HG02642 (cell line): ENCODE data around the gene SRC.

ENCODE experiments used
- ATAC-seq: cut with Tn5 transposase; IDR thresholded peaks from one replicate; pipeline ENCODE4 v1.9.1; 2021; ENCODE audit warnings: mild to moderate bottlenecking; ENCODE audit not compliant: unreplicated experiment, poor library complexity

Gene SRC

DNA sequence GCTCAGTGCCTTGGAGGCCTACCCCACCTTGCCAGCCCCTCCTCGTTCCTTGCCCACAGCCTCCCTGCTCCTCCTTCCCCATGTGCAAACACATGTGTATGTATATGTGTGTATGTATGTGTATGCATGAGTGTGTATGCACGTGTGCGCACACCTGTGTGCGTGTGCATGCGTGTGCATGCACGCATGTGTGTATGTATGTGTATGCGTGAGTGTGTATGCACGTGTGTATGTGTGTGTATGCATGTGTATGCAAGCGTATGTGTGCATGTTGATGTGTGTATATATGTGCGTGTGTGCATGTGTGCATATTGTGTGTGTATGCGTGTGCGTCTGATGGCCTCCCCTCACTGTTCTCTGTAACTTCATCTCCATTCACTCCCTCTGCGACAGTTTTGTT, 74.7 kb downstream of the SRC start:
- ATAC-seq: no peak

DNA sequence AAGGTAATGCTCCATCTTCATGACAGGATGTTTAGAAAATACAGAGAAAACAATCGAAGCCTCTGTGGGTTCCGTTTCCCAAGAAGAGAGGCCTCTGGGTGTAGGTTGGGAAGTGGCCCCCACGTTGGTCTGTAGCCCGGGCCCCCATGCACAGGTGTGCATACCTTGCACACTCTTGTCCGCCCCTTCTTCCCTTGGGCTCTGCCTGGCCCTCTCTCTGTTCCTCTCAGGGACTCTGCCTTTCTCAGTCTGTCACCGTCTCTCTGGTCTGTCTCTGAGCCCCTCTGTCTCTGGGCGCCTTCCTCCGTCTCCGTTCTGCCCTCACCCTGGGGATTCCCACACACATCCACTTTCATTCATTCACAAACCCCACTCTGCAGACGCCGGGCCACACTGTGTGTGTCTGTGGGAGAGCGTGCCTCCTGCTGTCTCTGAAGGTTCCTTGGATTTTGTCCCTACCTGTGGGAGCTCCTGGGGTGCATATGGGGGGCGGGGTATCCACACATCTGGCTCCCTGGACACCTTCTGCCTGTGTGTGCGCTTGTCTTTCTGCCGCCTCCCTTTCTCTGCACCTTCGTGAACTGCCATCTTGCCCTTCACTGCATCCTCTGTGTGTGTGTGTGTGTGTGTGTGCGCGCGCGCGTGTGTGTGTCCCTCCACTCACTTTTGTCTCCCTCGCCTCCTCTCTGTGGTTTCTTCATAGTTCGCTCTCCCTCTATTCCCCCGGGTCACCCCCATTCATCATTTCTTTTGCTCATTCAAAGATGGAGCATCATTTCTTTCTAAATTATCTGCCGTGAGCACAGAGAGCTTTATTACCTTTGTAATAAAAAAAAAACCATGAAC, 75.3 kb downstream of the SRC start:
- ATAC-seq: no peak

DNA sequence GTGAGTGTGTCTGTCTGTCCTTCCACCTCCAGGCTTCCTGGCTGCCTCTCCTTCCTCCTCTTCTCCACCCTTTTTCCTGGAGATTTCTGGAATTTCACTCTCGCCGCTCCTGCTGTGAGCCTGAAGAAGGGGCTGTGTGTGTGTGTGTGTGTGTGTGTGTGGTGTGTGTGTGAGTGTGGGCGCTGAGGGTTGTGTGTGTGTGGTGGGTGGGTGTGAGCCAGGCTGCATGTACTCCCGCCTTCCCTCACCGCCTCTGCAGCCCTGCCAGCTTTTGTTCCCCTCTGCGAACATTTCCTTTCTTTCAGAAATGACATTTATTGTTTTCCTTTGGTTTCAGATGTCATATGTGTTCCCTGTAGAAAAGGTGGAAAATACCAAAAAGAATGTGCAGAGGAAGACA, 76.0 kb downstream of the SRC start:
- ATAC-seq: no peak

GRCh38 chr20:37422791-37423286, 76.9 kb downstream of the SRC start:
- ATAC-seq: no peak

DNA sequence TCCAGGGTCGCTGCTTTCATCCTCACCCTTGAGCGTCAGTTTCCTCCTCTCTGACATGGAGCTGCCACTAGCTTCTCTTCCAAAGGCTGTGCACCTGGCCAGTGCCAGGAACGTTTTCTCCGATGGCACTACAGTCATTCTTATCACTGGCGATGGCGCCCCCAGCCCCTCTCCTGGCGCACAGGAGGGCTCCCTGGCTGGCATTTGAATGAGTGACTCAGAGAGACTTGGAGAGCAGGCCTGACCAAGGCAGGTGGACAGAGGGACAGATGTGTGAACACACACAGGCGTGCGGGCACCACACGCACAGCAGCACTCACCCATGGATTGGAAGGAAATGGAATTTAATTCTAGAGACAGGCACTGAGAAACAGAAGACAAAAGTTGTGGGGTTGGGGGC, 77.6 kb downstream of the SRC start:
- ATAC-seq: no peak

- ATAC-seq: no peak
These were observed 78.3 kb downstream of the SRC start for GRCh38 chr20:37424062-37424851.

- ATAC-seq: no peak
These were observed 79.2 kb downstream of the SRC start for GRCh38 chr20:37425103-37425625.

DNA sequence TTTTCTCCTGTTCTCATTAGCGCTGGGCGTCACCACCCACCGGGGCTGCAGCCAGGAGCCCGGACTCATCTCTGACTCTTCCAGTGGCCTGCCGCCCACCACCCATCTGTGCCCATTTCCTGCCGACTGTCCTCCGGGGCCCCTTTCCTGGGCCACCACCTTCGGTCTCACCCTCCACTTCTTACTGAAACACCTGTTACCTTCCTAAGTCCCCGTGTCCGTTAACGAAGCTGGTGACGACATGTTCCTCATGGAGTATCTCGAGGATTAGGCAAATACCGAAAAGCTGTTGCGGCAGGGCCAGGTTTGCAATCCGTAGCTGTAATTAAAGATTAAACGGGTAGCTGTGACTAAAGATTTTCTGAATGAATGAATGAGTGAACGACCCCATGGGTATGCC, 80.2 kb downstream of the SRC start:
- no peak for ATAC-seq

DNA sequence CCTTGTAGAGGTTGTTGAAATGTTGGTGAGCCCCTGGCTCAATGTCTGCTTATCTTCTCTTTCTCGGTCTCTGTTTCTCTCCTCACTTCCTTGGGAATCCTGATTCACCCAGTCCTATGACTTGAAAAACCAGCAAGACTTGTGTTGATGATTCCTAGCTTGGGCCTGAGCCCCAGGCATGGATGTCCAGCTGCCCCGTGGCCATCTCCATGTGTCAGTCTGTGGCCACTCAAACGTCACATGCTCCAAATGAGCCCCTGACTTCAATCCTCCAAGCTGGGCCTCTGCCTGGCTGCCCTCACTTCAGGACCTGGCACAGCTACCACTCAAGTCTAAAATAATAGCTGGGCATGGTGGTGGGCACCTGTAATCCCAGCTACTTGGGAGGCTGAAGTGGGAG, 81.0 kb downstream of the SRC start:
- no peak for ATAC-seq

DNA sequence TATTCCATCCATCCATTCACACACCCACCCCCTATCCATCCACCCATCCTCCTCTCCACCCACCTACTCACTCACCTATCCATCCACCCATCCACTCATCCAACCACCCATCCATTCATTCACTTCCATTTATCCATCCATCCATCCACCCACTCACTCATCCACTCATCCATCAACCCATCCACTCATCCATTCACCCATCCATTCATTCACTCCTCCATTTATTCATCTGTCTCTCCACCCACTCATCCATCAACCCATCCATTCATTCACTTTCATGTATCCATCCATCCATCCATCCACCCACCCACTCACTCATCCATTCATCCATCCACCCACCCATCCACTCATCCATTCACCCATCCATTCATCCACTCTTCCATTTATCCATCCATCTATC, 84.1 kb downstream of the SRC start:
- no peak for ATAC-seq

- no peak for ATAC-seq
These were observed 85.0 kb downstream of the SRC start for GRCh38 chr20:37430778-37431460.

GRCh38 chr20:37431786-37432185, 85.8 kb downstream of the SRC start:
- ATAC-seq: no peak

- ATAC-seq: no peak
These were observed 86.7 kb downstream of the SRC start for GRCh38 chr20:37432606-37433005.

DNA sequence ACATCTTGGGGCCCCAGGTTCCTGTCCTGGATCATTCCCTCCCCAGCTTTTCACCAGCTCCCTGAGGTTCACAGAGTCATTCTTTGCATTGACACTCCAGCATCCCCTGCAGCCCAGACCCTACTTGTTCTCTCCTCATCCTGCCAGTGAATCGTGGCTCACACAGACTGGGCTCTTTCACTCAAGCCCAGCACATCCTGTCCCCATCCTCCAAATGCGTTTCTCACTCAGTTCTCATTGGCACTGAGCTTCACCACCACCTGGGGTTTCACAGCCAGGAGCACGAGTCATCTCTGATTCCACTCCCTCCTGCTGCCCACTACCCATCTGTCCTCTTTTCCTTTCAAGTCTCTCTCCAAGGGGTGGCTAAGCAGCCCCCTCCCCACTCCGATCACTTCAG, 89.7 kb downstream of the SRC start:
- ATAC-seq: no peak

GRCh38 chr20:37436527-37437186, 90.7 kb downstream of the SRC start:
- no peak for ATAC-seq

- ATAC-seq: no peak
These were observed 91.7 kb downstream of the SRC start for GRCh38 chr20:37437676-37438075.

GRCh38 chr20:37438464-37439222, 92.7 kb downstream of the SRC start:
- ATAC-seq: no peak

- ATAC-seq: no peak
These were observed 93.4 kb downstream of the SRC start for GRCh38 chr20:37439223-37439933.

DNA sequence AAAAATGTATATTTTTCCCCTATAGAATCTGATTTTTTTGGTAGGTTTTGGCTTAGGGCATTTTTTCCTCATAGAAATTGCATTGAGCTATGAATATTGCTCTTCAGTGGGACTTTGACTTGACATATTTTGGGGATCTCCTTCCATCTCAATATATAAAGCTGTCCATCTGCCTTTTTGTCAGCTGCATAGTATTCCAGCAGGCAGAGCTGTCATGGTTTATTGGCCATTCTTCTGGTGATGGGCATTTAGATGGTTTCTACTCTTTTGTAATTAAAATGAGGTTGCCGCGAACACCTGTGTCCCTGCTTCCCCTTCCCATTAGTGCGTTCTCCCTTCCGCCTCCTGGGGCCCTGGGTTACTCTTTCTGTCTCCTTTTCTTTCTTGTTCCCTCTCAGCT, 95.1 kb downstream of the SRC start:
- no peak for ATAC-seq
